GM12864 (cell line): ENCODE data around the gene TPP2.

Experiments
- DNase-seq: peaks from one replicate; pipeline ENCODE4 v3.0.0-alpha.2; 2011; ENCODE audit warnings: low read depth
- H3K4me3 ChIP-seq: 2 replicates; pipeline ENCODE4 v1.5.1; 2011; ENCODE audit warnings: mild to moderate bottlenecking, low read depth, low read length, control low read depth
- TF ChIP-seq, protein P1 (sequence below): IDR thresholded peaks from 2 replicates; pipeline ENCODE4 v1.5.1; 2011; ENCODE audit warnings: low read depth, mild to moderate bottlenecking, moderate library complexity, low read length, control low read depth, inconsistent platforms; ENCODE audit errors: missing control alignments

Gene TPP2

GRCh38 chr13:102572323-102572722, 24.5 kb upstream of the TPP2 start:
- DNase-seq, result no peak
- TF ChIP-seq, protein P1, sequence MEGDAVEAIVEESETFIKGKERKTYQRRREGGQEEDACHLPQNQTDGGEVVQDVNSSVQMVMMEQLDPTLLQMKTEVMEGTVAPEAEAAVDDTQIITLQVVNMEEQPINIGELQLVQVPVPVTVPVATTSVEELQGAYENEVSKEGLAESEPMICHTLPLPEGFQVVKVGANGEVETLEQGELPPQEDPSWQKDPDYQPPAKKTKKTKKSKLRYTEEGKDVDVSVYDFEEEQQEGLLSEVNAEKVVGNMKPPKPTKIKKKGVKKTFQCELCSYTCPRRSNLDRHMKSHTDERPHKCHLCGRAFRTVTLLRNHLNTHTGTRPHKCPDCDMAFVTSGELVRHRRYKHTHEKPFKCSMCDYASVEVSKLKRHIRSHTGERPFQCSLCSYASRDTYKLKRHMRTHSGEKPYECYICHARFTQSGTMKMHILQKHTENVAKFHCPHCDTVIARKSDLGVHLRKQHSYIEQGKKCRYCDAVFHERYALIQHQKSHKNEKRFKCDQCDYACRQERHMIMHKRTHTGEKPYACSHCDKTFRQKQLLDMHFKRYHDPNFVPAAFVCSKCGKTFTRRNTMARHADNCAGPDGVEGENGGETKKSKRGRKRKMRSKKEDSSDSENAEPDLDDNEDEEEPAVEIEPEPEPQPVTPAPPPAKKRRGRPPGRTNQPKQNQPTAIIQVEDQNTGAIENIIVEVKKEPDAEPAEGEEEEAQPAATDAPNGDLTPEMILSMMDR, result no peak

DNA sequence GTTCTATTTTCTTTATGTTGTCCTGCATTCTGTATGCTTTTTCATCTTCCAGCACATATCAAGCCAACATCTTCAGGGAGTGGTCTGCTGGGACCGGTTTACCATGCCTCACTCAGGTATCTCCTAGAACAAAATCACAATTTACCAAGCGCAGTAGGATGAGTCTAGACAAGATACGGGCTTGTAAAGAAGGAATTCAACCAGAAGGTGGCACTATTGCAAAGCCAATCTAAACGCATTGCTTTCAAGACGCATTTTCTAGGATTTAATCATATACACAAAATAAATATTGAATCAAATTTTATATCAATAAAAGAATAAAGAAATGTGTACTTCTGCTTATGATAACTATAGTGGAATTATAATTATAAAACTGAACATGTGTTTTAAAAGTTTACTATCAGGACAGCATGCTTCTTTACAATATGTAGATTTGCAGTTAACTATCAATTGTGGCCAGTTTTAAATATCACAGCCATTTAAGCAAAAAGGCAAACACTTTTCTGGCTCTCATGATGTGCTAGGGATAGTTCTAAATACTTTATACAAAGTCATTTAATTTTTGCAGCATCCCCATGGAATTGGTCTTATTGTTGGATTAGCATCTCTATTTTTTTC, 16.1 kb upstream of the TPP2 start:
- TF ChIP-seq, protein P1, result peak; percentile 67
- DNase-seq, result no peak
- no peak overlapping the region for H3K4me3 ChIP-seq

More at GRCh38 chr13:102572323-102572722, 24.5 kb upstream of the TPP2 start:
- H3K4me3 ChIP-seq, result no peak overlapping the region

GRCh38 chr13:102582256-102582655, 14.5 kb upstream of the TPP2 start:
- DNase-seq, result no peak
- TF ChIP-seq, protein P1, result no peak
- no peak overlapping the region for H3K4me3 ChIP-seq

- H3K4me3 ChIP-seq, result no peak overlapping the region
- TF ChIP-seq, protein P1, result no peak
- DNase-seq, result no peak
These were observed 12.4 kb upstream of the TPP2 start for GRCh38 chr13:102584434-102584833.

- DNase-seq, result no peak
- no peak overlapping the region for H3K4me3 ChIP-seq
- TF ChIP-seq, protein P1, result no peak
These were observed 10.2 kb upstream of the TPP2 start for GRCh38 chr13:102586615-102587014.

DNA sequence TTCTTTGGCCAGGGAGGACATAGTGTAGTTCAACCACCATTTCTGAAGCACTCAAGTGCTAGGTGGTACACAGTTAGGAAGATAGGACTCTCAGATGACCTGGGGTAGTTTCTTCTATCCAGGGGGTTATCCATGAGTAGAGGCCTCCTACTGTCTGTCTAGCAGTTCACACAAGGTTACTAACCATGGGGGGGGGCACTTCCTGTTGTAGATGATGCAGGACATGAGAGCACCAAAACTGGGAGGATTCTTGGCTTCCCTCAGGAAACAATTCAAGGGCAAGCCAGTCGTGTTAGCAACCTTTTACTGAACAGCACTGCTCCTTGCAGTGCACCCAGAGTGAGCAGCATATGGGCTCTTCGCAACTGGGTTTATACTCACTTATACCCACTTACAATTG, 8.9 kb upstream of the TPP2 start:
- H3K4me3 ChIP-seq, result no peak overlapping the region
- DNase-seq, result no peak
- TF ChIP-seq, protein P1, result no peak

DNA sequence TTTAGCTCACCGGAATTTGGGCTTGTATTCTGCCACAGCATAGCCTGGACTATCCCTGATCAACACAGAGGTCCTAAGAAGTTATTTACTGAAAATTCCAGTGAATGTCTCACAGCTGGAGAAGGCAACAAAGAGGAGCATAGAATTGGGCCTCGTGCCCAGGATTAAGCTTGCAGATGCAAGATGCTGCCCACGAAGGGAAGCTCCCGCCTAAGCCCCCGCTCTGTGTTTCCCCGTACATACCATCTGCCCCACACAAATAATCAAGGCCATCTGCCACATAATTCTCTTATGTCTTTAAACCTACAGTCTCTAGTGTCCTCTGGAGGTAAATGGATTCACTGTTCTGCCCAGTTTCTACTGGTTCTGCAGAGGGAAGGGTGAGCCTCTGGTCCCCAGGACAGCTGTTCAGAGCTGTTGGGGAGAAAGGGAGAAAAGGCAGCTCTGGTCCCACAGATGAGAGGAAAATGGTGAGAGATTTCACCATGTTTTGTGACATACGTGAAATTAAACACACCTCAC, 7.4 kb upstream of the TPP2 start:
- TF ChIP-seq, protein P1, result no peak
- no peak for DNase-seq
- H3K4me3 ChIP-seq, result no peak overlapping the region
